ENCODE results near the gene SETD2.
A peak's percentile ranks its signal among the peaks of the same experiment; 100 is the strongest.
"Not testable (repeated sequence)": the region's sequence is repeated elsewhere in the genome, so short reads cannot be mapped to it uniquely, and the experiment has no call there.

SETD2 gene

DNA sequence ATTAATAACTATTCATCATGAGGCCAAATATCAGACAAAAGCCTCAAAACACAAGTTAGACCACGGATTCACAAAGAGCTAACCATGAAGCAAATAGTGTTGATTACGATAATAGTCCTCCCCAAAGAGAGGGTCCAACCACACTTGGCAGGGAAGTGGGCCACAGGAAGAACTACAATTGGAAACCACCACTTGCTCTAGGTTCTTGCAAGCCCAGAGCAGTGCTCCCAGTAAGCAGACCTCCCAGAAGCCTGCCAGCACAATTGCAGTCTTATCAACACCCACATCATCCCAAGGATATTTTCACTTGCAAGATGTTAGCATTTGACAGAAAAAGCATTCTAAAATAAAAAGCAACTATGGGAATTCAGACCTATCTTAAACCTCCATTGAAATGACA is 11.3 kb downstream of the SETD2 start:
- no peak for DNase-seq (ENCODE audit: low read depth in 2 of 2)

- no peak for DNase-seq (ENCODE audit: low read depth in 2 of 2)
These were observed 12.1 kb downstream of the SETD2 start for GRCh38 chr3:47151836-47152235.

- DNase-seq (ENCODE audit: low read depth in 2 of 2): no peak
These were observed 14.5 kb downstream of the SETD2 start for GRCh38 chr3:47149339-47149933.

DNA sequence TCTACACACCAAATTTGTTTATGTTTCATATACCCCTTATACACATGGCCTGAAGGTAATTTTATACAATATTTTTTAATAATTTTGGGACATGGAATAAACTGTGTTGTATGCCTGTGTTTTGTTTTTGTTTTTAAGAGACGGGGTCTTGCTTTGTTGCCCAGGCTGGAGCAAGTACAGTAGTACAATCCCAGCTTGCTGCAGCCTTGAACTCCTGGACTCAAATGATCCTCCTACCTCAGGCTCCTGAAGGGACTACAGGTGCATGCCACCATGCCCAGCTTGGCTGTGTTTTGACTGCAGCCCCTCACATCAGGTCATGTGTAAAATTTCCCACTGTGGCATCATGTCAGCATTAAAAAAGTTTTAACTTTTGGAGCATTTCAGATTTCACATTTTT is 18.6 kb downstream of the SETD2 start:
- no peak for DNase-seq (ENCODE audit: low read depth in 2 of 2)

GRCh38 chr3:47143068-47143467 is 20.8 kb downstream of the SETD2 start:
- DNase-seq (ENCODE audit: low read depth in 2 of 2): no peak

DNA sequence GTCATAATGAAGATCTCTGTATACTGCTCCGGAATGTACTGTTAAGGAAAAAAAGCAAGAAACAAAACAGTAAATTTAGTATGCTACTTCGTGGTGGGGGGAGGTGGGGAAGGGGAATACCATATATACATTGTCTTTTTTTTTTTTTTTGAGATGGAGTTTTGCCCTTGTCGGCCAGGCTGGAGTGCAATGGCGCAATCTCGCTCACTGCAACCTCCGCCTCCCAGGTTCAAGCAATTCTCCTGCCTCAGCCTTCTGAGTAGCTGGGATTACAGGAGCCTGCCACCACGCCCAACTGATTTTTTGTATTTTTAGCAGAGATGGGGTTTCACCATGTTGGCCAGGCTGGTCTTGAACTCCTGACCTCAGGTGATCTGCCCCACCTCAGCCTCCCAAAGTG is 21.4 kb downstream of the SETD2 start:
- DNase-seq (ENCODE audit: low read depth in 2 of 2): not testable (repeated sequence)

DNA sequence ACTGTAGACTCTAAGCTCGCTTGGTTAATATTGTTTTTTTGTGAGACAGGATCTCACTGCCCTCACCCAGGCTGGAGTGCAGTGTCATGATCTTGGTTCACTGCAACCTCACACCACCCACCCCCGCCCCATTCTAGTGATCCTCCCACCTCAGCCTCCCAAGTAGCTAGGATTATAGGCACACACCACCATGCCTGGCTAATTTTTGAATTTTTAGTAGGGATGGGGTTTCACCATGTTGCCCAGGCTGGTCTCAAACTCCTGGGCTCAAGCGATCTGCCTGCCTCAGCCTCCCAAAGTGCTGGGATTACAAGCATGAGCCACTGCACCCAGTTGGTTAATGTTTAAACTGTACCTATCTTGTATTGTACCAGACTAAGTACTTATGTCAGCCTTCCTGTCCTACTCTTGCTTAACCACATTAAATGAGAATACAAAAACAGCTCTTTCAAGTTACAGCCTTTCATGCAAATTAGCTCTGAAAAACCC is 22.9 kb downstream of the SETD2 start:
- not testable (repeated sequence) for DNase-seq (ENCODE audit: low read depth in 2 of 2)

DNA sequence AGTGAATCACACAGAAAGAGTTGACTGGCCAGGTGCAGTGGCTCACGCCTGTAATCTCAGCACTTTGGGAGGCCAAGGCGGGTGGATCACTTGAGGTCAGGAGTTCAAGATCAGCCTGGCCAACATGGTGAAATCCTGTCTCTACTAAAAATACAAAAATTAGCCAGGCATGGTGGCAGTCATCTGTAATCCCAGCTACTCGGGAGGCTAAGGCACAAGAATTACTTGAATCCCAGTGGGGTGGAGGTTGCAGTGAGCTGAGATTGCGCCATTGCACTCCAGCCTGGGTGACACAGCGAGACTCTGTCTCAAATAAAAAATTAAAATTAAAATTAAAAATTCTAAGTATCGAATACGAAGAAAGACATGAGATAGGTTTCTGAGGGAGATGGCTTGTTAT is 23.4 kb downstream of the SETD2 start:
- DNase-seq (ENCODE audit: low read depth in 2 of 2): not testable (repeated sequence)

DNA sequence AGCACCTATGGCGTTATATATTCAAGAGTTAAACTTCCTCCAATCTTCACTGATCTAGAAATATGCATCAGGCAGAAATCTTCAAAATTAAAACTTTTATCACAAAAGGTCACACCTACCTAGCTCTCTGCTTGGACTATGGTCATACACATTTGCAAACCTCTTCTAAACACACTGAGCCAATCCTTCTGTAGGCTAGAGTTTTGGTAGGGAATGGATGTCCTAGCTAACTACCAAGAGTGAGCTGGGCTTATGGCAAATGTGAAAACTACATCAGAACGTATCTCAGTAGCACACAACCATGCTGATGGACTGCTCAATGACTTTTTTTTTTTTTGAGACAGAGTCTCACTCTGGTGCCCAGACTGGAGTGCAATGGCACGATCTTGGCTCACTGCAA is 29.6 kb downstream of the SETD2 start:
- no peak for DNase-seq (ENCODE audit: low read depth in 2 of 2)

DNA sequence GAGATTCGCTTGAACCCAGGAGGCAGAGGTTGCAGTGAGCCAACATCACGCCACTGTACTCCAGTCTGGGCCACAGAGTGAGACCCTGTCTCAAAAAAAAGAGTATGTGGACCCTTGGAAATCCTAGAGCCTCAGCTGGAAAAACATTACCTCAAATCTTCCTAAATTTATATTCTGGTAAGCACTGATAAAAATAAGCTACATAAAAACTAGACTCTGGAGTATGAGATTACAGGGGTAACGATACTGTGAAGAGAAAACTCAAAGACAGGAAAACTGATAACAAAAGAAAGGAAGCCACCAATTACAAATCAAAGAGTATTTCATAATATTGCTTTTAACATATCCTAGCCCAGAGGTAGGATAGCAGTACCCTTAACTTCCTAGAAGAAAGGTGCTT is 30.3 kb downstream of the SETD2 start:
- DNase-seq (ENCODE audit: low read depth in 2 of 2): no peak

GRCh38 chr3:47130557-47130956 is 33.4 kb downstream of the SETD2 start:
- no peak for DNase-seq (ENCODE audit: low read depth in 2 of 2)

GRCh38 chr3:47128137-47128536 is 35.8 kb downstream of the SETD2 start:
- DNase-seq (ENCODE audit: low read depth in 2 of 2): peak; percentile 1 to 2

- no peak for DNase-seq (ENCODE audit: low read depth in 2 of 2)
These were observed 40.1 kb downstream of the SETD2 start for GRCh38 chr3:47123857-47124256.

GRCh38 chr3:47121409-47121808 is 42.5 kb downstream of the SETD2 start:
- no peak for DNase-seq (ENCODE audit: low read depth in 2 of 2)

GRCh38 chr3:47120138-47120537 is 43.8 kb downstream of the SETD2 start:
- no peak for DNase-seq (ENCODE audit: low read depth in 2 of 2)

GRCh38 chr3:47119387-47119786 is 44.5 kb downstream of the SETD2 start:
- not testable (repeated sequence) for DNase-seq (ENCODE audit: low read depth in 2 of 2)

GRCh38 chr3:47117807-47118364 is 46.0 kb downstream of the SETD2 start:
- no peak for DNase-seq (ENCODE audit: low read depth in 2 of 2)

GRCh38 chr3:47115524-47115923 is 48.4 kb downstream of the SETD2 start:
- not testable (repeated sequence) for DNase-seq (ENCODE audit: low read depth in 2 of 2)

GRCh38 chr3:47113669-47114365 is 50.1 kb downstream of the SETD2 start:
- peak; percentile 75 to 83 for DNase-seq (ENCODE audit: low read depth in 2 of 2)

GRCh38 chr3:47112997-47113396 is 50.9 kb downstream of the SETD2 start:
- DNase-seq (ENCODE audit: low read depth in 2 of 2): no peak

GRCh38 chr3:47109393-47109792 is 54.5 kb downstream of the SETD2 start:
- DNase-seq (ENCODE audit: low read depth in 2 of 2): no peak

- peak in 1 of 2 experiments; percentile 30 for DNase-seq (ENCODE audit: low read depth in 2 of 2)
These were observed 55.4 kb downstream of the SETD2 start for GRCh38 chr3:47108546-47108945.

- DNase-seq (ENCODE audit: low read depth in 2 of 2): no peak
These were observed 59.7 kb downstream of the SETD2 start for GRCh38 chr3:47104259-47104658.
